HG03066 (cell line): Measurements from ENCODE around the gene FANCD2.
"Not testable (repeated sequence)": the region's sequence is repeated elsewhere in the genome, so short reads cannot be mapped to it uniquely, and the experiment has no call there.

Experiments used
- ATAC-seq: cut with Tn5 transposase; IDR thresholded peaks from one replicate; pipeline ENCODE4 v1.9.1; 2021; ENCODE audit warnings: low read depth; ENCODE audit not compliant: unreplicated experiment

The FANCD2 gene

DNA sequence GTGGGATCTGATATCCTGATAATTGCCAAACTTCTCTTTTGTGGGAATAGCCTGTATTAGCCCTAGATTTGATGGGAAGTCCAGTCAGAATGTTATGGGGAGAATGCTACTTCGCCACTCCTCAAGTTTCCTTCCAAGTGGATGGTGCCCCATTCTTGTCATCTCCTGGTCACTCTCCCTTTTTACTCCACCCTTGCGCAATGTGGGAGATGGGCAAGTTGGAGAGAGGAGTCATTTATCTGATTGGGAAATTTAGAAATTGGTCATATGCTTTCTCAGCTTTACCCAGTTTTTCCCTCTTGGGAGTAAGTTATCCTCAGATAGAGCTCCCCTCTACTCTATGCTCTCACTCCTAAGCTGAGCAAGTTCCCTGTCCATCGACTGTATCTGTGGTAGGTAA is 67.4 kb downstream of the FANCD2 start:
- ATAC-seq = no peak

GRCh38 chr3:10099041-10099440 is 72.8 kb downstream of the FANCD2 start:
- ATAC-seq = no peak

GRCh38 chr3:10106919-10107318 is 80.7 kb downstream of the FANCD2 start:
- no peak for ATAC-seq

DNA sequence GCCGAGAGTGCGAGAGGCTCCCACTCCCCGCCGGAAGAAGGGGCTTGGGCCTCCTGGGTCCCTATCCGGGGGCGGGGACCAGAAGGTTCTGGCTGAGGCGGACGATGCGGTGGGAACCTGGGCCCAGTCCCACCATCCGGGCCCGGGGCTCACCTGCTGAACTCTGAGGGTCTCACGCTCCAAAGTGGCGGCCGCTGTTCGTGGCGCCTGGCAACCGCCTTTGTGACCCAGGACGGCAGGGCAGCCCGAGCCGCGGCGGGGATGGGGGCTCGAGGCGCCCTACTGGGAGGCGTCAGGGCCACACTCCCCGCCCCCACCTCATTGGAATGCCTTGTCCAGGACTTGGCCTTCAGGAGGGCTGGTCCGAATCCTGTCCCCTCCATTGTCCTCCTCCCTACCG is 81.9 kb downstream of the FANCD2 start, which contains the start of gene FANCD2OS:
FANCD2OS (minus strand) TSS at position 165 of the 400 bp plus-strand sequence. CDS start 3,481 bp downstream, outside the sequence.
- no peak for ATAC-seq

- peak; percentile 98 for ATAC-seq
These were observed 89.3 kb downstream of the FANCD2 start, which contains the start of gene BRK1 for GRCh38 chr3:10115326-10116137. BRK1 (plus strand) TSS chr3:10115675; CDS start chr3:10115702, 27 bp downstream.

GRCh38 chr3:10116138-10116460 is 89.9 kb downstream of the FANCD2 start:
- ATAC-seq = peak; percentile 17

- ATAC-seq = no peak
These were observed 90.7 kb downstream of the FANCD2 start for GRCh38 chr3:10116928-10117327.

- ATAC-seq = no peak
These were observed 93.1 kb downstream of the FANCD2 start for GRCh38 chr3:10119376-10119775.

DNA sequence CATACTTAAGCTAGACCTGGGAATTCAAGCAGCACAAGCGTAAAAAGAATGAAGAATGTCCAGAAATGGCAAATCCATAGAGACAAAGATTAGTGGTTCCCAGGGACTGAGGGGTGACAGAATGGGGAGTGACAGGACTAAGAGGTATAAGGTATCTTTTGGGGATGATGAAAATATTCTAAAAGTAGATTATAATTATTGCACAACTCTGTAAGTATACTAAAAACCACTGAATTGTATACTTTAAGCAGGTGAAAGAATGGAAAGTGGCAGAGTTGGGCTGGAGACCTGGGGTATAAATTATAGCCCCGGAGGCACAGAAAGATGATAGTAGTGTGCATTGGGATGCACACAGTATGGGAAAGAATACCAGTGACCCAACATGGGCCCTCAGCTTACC is 94.8 kb downstream of the FANCD2 start:
- ATAC-seq = no peak

DNA sequence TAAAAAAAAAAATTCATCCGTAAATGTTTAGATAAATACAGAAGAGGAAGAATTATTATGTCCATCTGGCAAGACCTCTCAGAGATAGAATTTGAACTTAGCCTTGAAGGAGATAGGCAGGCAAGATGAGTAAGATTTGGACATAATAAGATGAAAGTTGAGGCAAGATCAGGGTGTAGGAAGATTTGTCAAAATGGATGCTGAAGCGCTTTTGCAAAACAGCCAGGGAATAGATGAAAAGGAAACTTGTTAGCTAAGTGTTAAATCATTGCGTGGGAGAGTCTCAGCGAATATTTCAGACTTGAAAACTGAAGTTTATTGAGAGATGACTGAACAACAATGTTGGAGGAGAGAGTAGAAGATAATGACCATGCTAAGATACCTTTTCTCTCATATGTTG is 96.5 kb downstream of the FANCD2 start:
- no peak for ATAC-seq

DNA sequence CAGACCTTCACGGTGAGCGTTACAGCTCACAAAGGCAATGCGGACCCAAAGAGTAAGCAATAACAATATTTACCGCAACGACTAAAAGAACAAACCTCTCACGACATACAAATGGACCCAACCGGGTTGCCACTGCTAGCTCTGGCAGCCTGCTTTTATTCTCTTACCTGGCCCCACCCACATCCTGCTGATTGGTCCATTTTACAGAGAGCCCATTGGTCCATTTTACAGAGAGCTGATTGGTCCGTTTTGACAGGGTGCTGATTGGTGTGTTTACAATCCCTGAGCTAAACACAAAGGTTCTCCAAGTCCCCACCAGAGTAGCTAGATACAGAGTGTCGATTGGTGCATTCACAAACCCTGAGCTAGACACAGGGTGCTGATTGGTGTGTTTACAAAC is 109.6 kb downstream of the FANCD2 start:
- ATAC-seq = not testable (repeated sequence)

DNA sequence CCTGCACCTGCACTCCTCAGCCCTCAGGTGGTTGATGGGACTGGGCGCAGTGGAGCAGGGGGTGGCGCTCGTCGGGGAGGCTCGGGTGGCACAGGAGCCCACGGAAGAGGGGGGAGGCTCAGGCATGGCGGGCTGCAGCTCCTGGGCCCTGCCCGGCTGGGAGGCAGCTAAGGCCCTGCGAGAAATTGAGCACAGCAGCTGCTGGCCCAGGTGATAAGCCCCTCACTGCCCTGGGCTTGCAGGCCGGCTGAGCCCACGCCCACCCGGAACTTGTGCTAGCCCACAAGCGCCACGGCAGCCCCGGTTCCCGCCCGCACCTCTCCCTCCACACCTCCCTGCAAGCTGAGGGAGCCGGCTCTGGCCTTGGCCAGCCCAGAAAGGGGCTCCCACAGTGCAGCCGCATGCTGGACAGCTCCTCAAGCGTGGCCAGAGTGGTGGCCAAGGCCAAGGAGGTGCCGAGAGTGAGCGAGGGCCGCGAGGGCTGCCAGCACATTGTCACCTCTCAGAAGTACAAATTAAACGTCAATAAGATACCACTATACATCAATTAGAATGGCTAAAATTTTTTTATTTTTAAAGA is 110.3 kb downstream of the FANCD2 start:
- ATAC-seq = no peak

DNA sequence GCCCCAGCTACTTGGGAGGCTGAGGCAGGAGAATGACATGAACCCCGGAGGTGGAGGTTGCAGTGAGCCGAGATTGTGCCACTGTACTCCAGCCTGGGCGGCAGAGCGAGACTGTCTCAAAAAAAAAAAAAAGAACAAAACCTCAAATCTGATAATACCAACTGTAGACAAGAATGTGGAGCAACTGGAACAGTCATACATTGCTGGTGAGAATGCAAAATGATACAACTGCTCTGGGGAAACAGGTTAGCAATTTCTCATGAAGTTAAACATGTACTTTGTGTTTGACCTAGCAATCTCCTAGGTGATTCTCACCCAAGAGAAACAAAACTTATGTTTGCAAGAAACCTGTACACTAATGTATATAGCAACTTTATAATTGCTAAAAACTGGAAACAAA is 110.9 kb downstream of the FANCD2 start:
- no peak for ATAC-seq

- ATAC-seq = no peak
These were observed 114.8 kb downstream of the FANCD2 start for GRCh38 chr3:10140996-10141546.

DNA sequence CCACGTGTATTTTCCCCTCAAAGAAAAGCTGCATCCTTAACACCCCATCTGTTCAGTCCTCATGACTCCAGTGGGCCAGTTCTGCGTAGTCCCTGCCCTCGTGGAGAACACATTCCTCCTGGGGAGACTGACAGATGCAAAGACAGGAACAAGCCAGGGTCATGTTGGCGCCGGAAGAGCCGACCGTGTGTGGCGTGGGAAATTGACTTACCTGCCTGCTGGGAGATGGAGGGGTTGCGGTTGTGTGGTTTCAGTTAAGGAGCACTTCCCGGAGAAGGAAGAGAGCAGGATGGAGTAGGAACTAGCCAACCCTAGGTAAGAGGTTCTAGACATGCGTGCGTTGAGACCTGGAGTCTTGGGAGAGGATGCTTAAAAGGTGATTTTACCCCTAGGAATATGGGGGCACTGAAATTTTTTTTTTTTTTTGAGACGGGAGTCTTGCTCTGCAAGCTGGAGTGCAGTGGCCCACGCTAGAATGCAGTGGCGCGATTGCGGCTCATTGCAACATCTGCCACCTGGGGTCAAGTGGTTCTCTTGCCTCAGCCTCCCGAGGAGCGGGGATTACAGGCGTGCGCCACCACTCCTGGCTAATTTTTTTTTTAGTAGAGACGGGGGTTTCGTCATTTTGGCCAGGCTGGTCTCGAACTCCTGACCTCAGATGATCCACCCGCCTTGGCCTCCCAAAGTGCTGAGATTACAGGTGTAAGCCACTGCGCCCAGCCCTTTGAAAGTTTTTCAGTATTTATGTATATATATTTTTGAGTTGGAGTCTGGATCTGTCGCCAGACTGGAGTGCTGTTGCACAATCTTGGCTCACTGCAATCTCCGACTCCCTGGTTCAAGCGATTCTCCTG is 116.7 kb downstream of the FANCD2 start:
- ATAC-seq = no peak

GRCh38 chr3:10145685-10146084 is 119.4 kb downstream of the FANCD2 start:
- ATAC-seq = no peak

DNA sequence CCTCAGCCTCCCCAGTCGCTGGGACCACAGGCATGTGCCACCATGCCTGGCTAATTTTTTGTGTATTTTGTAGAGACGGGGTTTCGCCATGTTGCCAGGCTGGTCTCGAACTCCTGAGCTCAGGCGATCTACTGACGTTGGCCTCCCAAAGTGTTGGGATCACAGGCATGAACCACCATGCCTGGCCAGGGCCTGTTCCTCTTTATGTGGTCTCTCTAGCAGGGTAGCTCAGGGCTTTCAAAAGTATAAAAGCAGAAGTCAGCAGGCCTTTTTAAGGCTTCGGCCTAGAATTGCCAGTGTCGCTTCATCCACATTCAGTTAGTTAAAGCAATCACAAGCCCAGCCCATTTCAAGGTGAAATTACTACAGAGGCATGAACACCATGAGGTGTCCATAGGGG is 123.0 kb downstream of the FANCD2 start:
- no peak for ATAC-seq

DNA sequence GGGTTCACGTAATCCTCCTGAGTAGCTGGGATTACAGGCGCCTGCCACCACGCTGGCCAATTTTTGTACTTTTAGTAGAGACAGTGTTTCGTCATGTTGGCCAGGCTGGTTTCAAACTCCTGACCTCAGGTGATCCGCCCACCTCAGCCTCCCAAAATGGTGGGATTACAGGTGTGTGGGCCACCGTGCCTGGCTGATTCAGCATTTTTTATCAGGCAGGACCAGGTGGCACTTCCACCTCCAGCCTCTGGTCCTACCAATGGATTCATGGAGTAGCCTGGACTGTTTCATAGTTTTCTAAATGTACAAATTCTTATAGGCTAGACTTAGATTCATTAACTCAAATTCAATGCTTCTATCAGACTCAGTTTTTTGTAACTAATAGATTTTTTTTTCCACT is 124.8 kb downstream of the FANCD2 start:
- no peak for ATAC-seq
